ENCODE data around the gene LAMA2.

Gene LAMA2, protein sequence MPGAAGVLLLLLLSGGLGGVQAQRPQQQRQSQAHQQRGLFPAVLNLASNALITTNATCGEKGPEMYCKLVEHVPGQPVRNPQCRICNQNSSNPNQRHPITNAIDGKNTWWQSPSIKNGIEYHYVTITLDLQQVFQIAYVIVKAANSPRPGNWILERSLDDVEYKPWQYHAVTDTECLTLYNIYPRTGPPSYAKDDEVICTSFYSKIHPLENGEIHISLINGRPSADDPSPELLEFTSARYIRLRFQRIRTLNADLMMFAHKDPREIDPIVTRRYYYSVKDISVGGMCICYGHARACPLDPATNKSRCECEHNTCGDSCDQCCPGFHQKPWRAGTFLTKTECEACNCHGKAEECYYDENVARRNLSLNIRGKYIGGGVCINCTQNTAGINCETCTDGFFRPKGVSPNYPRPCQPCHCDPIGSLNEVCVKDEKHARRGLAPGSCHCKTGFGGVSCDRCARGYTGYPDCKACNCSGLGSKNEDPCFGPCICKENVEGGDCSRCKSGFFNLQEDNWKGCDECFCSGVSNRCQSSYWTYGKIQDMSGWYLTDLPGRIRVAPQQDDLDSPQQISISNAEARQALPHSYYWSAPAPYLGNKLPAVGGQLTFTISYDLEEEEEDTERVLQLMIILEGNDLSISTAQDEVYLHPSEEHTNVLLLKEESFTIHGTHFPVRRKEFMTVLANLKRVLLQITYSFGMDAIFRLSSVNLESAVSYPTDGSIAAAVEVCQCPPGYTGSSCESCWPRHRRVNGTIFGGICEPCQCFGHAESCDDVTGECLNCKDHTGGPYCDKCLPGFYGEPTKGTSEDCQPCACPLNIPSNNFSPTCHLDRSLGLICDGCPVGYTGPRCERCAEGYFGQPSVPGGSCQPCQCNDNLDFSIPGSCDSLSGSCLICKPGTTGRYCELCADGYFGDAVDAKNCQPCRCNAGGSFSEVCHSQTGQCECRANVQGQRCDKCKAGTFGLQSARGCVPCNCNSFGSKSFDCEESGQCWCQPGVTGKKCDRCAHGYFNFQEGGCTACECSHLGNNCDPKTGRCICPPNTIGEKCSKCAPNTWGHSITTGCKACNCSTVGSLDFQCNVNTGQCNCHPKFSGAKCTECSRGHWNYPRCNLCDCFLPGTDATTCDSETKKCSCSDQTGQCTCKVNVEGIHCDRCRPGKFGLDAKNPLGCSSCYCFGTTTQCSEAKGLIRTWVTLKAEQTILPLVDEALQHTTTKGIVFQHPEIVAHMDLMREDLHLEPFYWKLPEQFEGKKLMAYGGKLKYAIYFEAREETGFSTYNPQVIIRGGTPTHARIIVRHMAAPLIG (N-terminal part only)

DNA sequence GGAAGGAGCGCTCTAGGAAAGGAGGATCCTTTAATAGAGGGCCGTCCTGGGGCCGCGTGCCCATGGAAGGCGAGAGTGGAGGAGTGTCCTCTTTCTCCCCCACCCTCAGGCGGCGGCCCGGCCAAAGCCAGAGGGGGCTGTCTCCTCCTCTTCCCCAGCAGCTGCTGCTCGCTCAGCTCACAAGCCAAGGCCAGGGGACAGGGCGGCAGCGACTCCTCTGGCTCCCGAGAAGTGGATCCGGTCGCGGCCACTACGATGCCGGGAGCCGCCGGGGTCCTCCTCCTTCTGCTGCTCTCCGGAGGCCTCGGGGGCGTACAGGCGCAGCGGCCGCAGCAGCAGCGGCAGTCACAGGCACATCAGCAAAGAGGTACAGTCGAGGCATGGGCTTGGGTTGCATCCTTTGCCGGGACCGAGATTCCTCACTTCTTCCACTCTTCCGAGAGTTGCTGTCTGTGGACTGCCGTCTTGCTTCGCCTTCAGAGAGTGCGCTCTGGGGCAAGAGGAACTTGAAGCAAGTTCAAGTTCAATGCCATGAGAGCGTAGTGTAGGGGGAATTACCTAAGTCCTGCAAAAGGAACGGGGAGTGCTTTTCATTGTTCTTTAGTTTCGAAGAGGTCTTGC lies at the start of gene LAMA2:
TSS of gene LAMA2 (plus strand) at position 148 of the 621 bp plus-strand sequence. CDS start at position 256, 108 bp downstream.
- no peak for DNase-seq

- DNase-seq: no peak
Observed at GRCh38 chr6:128836761-128837160, 46.2 kb upstream of the LAMA2 start.

DNA sequence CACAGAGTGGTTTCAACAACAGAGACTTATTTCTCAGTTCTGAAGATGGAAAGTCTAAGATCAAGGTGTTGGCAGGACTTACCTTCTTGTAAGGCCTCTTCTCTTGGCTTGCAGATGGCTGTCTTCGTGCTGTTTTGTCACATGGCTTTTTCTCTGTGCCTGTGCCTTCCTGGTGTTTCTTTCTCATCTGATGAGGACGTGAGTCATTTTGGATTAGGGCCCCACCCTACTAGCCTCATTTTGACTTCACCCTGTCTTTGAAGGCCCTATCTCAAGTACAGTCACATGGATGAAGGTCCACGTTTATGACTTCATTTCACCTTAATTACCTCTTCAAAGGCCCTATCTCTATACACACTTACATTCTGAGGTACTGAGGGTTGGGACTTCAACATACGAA lies 41.4 kb upstream of the LAMA2 start:
- DNase-seq: no peak

DNA sequence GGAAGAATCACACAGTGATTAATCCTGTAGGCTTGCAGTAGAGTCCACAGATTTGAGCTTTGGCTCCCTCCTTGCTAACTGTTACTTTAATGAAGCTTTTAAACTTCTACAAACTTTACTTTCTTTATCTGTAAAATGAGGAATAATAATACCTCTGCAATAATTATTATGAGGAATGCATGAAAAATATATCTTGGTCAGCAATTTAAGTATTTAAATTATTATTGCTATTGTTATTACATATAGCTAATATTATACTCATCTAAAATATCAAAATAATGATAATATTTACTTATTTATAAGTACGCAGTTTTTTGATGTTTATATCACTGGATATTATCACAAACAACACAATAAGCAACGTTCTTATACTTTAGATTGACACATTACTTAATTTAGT lies 38.3 kb upstream of the LAMA2 start:
- no peak for DNase-seq

DNA sequence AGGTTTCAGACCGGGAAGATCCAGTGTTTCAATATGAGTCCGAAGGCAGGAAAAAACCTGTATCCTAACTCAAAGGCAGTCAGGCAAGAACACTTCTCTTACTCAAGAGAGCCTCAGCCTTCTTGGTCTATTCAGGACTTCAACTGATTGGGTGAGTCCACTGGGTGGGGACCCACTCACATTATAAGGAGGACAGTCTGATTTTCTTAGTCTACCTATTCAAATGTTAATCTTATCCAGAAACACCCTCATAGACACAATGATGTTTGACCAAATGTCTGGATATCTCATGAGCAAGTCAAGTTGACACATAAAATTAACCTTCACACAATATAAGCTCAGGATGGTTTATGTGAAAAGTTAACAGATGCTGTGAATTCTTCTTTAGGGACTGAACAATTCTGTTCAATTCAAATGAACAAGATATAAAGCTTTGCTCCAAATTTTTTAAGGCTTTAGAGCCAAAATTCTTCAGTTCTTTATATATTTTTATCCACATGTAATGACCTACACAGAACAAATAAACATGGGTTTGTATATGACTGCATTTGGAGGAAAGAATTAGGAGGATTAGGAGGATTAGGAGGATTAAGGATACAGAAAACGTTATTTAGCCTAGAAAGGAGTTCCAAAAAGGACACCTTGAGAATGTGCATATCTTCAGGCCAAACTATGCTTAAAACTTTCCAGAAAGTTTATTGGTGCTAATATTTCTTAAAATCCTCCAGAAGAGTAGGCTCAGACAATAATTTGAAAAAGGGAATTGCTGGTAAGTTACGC lies 35.3 kb upstream of the LAMA2 start:
- no peak for DNase-seq

GRCh38 chr6:128848212-128848935 lies 34.6 kb upstream of the LAMA2 start:
- no peak for DNase-seq

GRCh38 chr6:128855581-128856085 lies 27.3 kb upstream of the LAMA2 start:
- DNase-seq: no peak

- DNase-seq: no peak
Observed at GRCh38 chr6:128857806-128858205, 25.1 kb upstream of the LAMA2 start.

DNA sequence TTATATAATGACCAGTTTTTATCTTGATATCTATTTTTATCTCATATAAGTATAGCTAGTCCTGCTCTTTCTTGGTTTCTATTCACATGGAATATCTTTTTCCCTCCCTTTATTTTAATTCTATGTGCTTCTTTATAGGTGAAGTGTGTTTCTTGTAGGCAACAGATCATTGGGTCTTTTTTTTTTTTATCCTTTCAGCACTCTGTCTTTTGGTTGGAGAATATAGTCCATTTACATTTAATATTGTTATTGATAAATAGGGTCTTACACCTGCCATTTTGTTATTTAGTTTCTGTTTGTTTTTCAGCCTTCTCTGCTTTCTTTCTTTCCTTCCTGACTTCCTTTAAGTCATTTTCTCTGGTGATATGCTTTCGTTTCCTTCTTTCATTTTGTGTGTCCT lies 22.2 kb upstream of the LAMA2 start:
- no peak for DNase-seq

DNA sequence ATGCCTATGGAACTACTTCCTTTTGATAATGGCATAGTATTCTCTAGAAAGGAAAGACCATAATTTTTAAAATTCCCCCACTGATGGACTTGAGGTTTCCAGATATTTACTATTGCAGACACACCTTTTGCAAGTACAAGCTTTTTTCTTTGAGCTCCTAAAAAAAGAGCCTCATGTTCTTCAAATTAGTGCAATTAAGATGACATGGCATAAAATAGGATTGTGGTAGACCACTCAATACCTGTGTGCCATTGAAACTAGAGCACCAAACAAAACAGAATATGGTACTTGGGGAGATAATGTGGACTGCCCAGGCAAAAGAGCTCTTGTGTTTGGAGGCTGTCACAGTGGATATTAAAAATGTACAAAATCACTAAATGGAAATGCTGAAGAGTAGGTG lies 19.0 kb upstream of the LAMA2 start:
- DNase-seq: no peak

GRCh38 chr6:128870746-128871145 lies 12.2 kb upstream of the LAMA2 start:
- DNase-seq: no peak

DNA sequence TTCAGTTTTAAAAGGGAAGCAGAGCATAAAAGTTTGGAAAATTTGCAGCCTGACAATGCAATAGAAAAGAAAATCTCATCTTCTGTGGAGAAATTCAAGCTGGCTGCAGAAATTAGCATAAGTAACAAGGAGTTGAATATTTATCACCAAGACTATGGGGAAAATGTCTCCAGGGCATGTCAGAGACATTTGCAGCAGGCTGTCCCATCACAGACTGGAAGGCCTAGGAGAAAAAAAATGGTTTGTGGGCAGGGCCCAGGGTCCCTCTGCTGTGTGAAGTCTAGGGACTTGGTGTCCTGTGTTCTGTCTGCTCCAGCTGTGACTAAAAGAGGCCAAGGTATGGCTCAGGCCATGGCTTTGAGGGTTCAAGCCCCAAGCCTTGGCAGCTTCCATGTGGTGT lies 8.1 kb upstream of the LAMA2 start:
- no peak for DNase-seq

GRCh38 chr6:128882560-128882959 lies 378 bp upstream of the LAMA2 start:
- DNase-seq: no peak

- no peak for DNase-seq
Observed at GRCh38 chr6:128883906-128884305, 968 bp downstream of the LAMA2 start.

DNA sequence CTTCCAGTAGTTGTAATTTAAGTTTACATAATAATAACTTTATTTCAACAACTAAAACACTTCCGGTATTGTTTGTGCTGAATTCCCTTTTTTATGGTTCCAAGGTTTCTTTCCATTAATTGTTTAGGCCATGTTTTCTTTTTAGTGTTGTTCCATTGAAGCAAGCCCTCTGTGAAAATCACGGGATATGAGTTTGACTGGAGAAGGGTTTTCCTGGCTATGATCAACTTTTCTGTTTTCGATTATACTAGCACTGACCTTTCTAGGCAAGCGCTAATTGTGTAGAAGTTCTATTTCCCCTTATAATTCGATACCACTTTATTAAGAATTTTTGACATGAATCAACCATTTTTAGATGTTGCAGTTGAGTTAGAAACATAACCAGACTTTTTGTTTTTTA lies 2.4 kb downstream of the LAMA2 start:
- DNase-seq: no peak

GRCh38 chr6:128886706-128887105 lies 3.8 kb downstream of the LAMA2 start:
- no peak for DNase-seq

GRCh38 chr6:128888444-128889175 lies 5.7 kb downstream of the LAMA2 start:
- no peak for DNase-seq

GRCh38 chr6:128889870-128890269 lies 6.9 kb downstream of the LAMA2 start:
- DNase-seq: no peak

GRCh38 chr6:128892079-128892478 lies 9.1 kb downstream of the LAMA2 start:
- no peak for DNase-seq
